HEK293 (cell line): ENCODE data around the gene CDK14.

Experiments used
- CTCF ChIA-PET: fragments of 350-600 bp; formaldehyde crosslinking; extraction: SDS; loops from one replicate; lab custom pipeline; 2021; ENCODE audit warnings: antibody characterized with exemption; lab: Yijun Ruan, JAX
- POLR2A ChIA-PET: fragments of 300-600 bp; formaldehyde crosslinking; extraction: SDS; loops from one replicate; lab custom pipeline; 2020; ENCODE audit warnings: antibody characterized with exemption, inconsistent platforms; lab: Yijun Ruan, JAX
- H3K27ac ChIP-seq: fragments of 200-500 bp; sonication (Bioruptor generic); 2 replicates; pipeline ENCODE4 v1.5.1; 2014; ENCODE audit warnings: low read depth, low read length, control low read depth, inconsistent platforms; ENCODE audit errors: extremely low read depth
- H3K36me3 ChIP-seq, 2 experiments: fragments of 200-500 bp in 1 of 2; sonication (Bioruptor generic) in 1 of 2; 1 replicate in 1 of 2; 2 replicates in 1 of 2; pipeline ENCODE4 v1.5.1; 2014 to 2017; ENCODE audit warnings: inconsistent platforms in 2 of 2, low read length in 2 of 2; ENCODE audit not compliant: control insufficient read depth in 2 of 2, insufficient read depth in 1 of 2
- H3K4me1 ChIP-seq: fragments of 200-500 bp; sonication (Bioruptor generic); 2 replicates; pipeline ENCODE4 v1.5.1; 2014; ENCODE audit warnings: mild to moderate bottlenecking, low read length, inconsistent platforms; ENCODE audit not compliant: control insufficient read depth, insufficient read depth
- H3K4me3 ChIP-seq: 2 replicates; pipeline ENCODE4 v1.5.1; 2011; ENCODE audit warnings: low read depth, mild to moderate bottlenecking, control low read depth, low read length, moderate library complexity
- H3K9me3 ChIP-seq: fragments of 200-500 bp; sonication (Bioruptor generic); 2 replicates; pipeline ENCODE4 v1.5.1; 2014; ENCODE audit warnings: low read depth, low read length, inconsistent platforms; ENCODE audit not compliant: control insufficient read depth, insufficient read depth
- HIC1 ChIP-seq: fragments of 450-650 bp; formaldehyde crosslinking; IDR thresholded peaks from 2 replicates; pipeline ENCODE4 v1.5.1; 2016; ENCODE audit warnings: missing biosample characterization, missing genetic modification characterization
- HOXC10 ChIP-seq: sonication (generic); formaldehyde crosslinking; IDR thresholded peaks from 2 replicates; pipeline ENCODE4 v1.8.1; 2023; ENCODE audit warnings: mild to moderate bottlenecking, missing genetic modification reagents
- KLF1 ChIP-seq: fragments of 450-650 bp; formaldehyde crosslinking; IDR thresholded peaks from 2 replicates; pipeline ENCODE4 v1.5.1; 2016; ENCODE audit warnings: missing biosample characterization, missing genetic modification characterization
- MYNN ChIP-seq: fragments of 450-650 bp; formaldehyde crosslinking; IDR thresholded peaks from 2 replicates; pipeline ENCODE4 v1.5.1; 2016; ENCODE audit warnings: missing biosample characterization, missing genetic modification characterization, borderline replicate concordance
- ZBTB20 ChIP-seq: fragments of 450-650 bp; formaldehyde crosslinking; IDR thresholded peaks from 2 replicates; pipeline ENCODE4 v1.5.1; 2016; ENCODE audit warnings: missing biosample characterization, missing genetic modification characterization
- ZFHX2 ChIP-seq: fragments of 450-650 bp; formaldehyde crosslinking; conservative IDR thresholded peaks from 2 replicates; pipeline ENCODE4 v1.5.1; 2016; ENCODE audit warnings: missing biosample characterization, missing genetic modification characterization
- ZFP69B ChIP-seq: fragments of 450-650 bp; formaldehyde crosslinking; IDR thresholded peaks from 2 replicates; pipeline ENCODE4 v1.5.1; 2016; ENCODE audit warnings: missing biosample characterization, missing genetic modification characterization
- ZIC2 ChIP-seq: fragments of 450-650 bp; formaldehyde crosslinking; IDR thresholded peaks from 2 replicates; pipeline ENCODE4 v1.5.1; 2016; ENCODE audit warnings: missing biosample characterization, missing genetic modification characterization
- ZNF112 ChIP-seq: fragments of 450-650 bp; formaldehyde crosslinking; IDR thresholded peaks from 2 replicates; pipeline ENCODE4 v1.5.0; 2017; ENCODE audit warnings: missing biosample characterization, missing genetic modification characterization
- ZNF138 ChIP-seq: fragments of 450-650 bp; formaldehyde crosslinking; IDR thresholded peaks from 2 replicates; pipeline ENCODE4 v1.5.1; 2016; ENCODE audit warnings: missing biosample characterization, missing genetic modification characterization, borderline replicate concordance
- ZNF155 ChIP-seq: fragments of 450-650 bp; formaldehyde crosslinking; IDR thresholded peaks from 2 replicates; pipeline ENCODE4 v1.5.1; 2016; ENCODE audit warnings: missing biosample characterization, missing genetic modification characterization
- ZNF169 ChIP-seq: fragments of 450-650 bp; formaldehyde crosslinking; IDR thresholded peaks from 2 replicates; pipeline ENCODE4 v1.5.1; 2016; ENCODE audit warnings: missing biosample characterization, missing genetic modification characterization
- ZNF2 ChIP-seq: fragments of 450-650 bp; formaldehyde crosslinking; IDR thresholded peaks from 2 replicates; pipeline ENCODE4 v1.5.1; 2016; ENCODE audit warnings: missing biosample characterization, missing genetic modification characterization
- ZNF223 ChIP-seq: fragments of 450-650 bp; formaldehyde crosslinking; IDR thresholded peaks from 2 replicates; pipeline ENCODE4 v1.5.1; 2016; ENCODE audit warnings: missing biosample characterization, missing genetic modification characterization
- ZNF362 ChIP-seq: fragments of 450-650 bp; formaldehyde crosslinking; IDR thresholded peaks from 2 replicates; pipeline ENCODE4 v1.5.1; 2016; ENCODE audit warnings: missing biosample characterization, missing genetic modification characterization
- ZNF416 ChIP-seq: fragments of 450-650 bp; formaldehyde crosslinking; IDR thresholded peaks from 2 replicates; pipeline ENCODE4 v1.5.1; 2016; ENCODE audit warnings: missing biosample characterization, missing genetic modification characterization
- ZNF548 ChIP-seq: fragments of 450-650 bp; formaldehyde crosslinking; IDR thresholded peaks from 2 replicates; pipeline ENCODE4 v1.5.1; 2016; ENCODE audit warnings: missing biosample characterization, missing genetic modification characterization
- ZNF639 ChIP-seq: fragments of 450-650 bp; formaldehyde crosslinking; IDR thresholded peaks from 2 replicates; pipeline ENCODE4 v1.5.1; 2016; ENCODE audit warnings: missing biosample characterization, missing genetic modification characterization
- ZNF654 ChIP-seq: fragments of 450-650 bp; formaldehyde crosslinking; IDR thresholded peaks from 2 replicates; pipeline ENCODE4 v1.5.1; 2016; ENCODE audit warnings: low read depth, missing biosample characterization, missing genetic modification characterization
- ZNF747 ChIP-seq: fragments of 450-650 bp; formaldehyde crosslinking; IDR thresholded peaks from 2 replicates; pipeline ENCODE4 v1.5.1; 2016; ENCODE audit warnings: missing biosample characterization, missing genetic modification characterization
- ZNF791 ChIP-seq: fragments of 450-650 bp; formaldehyde crosslinking; IDR thresholded peaks from 2 replicates; pipeline ENCODE4 v1.5.1; 2016; ENCODE audit warnings: missing biosample characterization, missing genetic modification characterization
- ZSCAN18 ChIP-seq: fragments of 450-650 bp; formaldehyde crosslinking; IDR thresholded peaks from 2 replicates; pipeline ENCODE4 v1.5.1; 2016; ENCODE audit warnings: missing biosample characterization, missing genetic modification characterization

CDK14 gene

GRCh38 chr7:91151916-91152315 is 555.8 kb downstream of the CDK14 start (continued):
- no peak for TF ChIP-seq HIC1 (tag by site-specific recombination)
- no peak for TF ChIP-seq ZNF169 (tag by site-specific recombination)
- TF ChIP-seq ZNF791 (tag by site-specific recombination) = no peak
- TF ChIP-seq ZIC2 = no peak
- no peak for TF ChIP-seq KLF1 (tag by site-specific recombination)

- TF ChIP-seq ZNF548 (tag by site-specific recombination) = no peak
- no peak for TF ChIP-seq ZSCAN18 (tag by site-specific recombination)
- TF ChIP-seq ZNF639 (tag by site-specific recombination) = no peak
- TF ChIP-seq ZFP69B = no peak
- no peak for TF ChIP-seq ZNF138 (tag by site-specific recombination)
- TF ChIP-seq ZNF791 (tag by site-specific recombination) = no peak
- no peak for TF ChIP-seq ZNF155 (tag by site-specific recombination)
- no peak for TF ChIP-seq ZBTB20
- TF ChIP-seq HOXC10 (CRISPR knock-in tag) = no peak
- no peak for TF ChIP-seq ZNF112
- no peak for TF ChIP-seq ZNF223 (tag by site-specific recombination)
- TF ChIP-seq ZNF654 (tag by site-specific recombination) = no peak
- TF ChIP-seq MYNN (tag by site-specific recombination) = no peak
- TF ChIP-seq ZFHX2 = no peak
- TF ChIP-seq ZNF2 = no peak
- TF ChIP-seq ZNF747 (tag by site-specific recombination) = no peak
- no peak for TF ChIP-seq ZNF416 (tag by site-specific recombination)
- no peak for TF ChIP-seq HIC1 (tag by site-specific recombination)
- no peak for TF ChIP-seq ZNF362 (tag by site-specific recombination)
- Histone ChIP-seq H3K9me3 (no peaks in the 10 kb centered on the region), H3K36me3 (no peaks in the 10 kb centered on the region), H3K4me1 (no peaks in the 10 kb centered on the region), H3K27ac (no peak overlapping the region), H3K4me3 (no peak overlapping the region)
- CTCF ChIA-PET = no interaction called here
- POLR2A ChIA-PET = no interaction called here
Observed at GRCh38 chr7:91156316-91157185, 560.4 kb downstream of the CDK14 start.
